ENCODE results near the gene AXIN2. TPM values are rescaled to one million over a fixed set of nuclear protein-coding genes. Genes with fewer than 3 reads are reported as not detected.

Gene AXIN2
- total RNA-seq, 1 donor from 2014 or later = 115 TPM

- H3K9me3 Mint-ChIP-seq = no peaks in the 10 kb centered on the region
- no peak overlapping the region for H3K4me3 Mint-ChIP-seq
- H3K27me3 Mint-ChIP-seq = no peaks in the 10 kb centered on the region
- no peak for DNase-seq (ENCODE audit: extremely low spot score, unreplicated experiment)
- no peak for TF ChIP-seq CTCF (conservative IDR thresholded peaks at IDR 0.05)
- H3K36me3 Mint-ChIP-seq = no peaks in the 10 kb centered on the region
- H3K27ac Mint-ChIP-seq = no peak overlapping the region
- peaks cover 15% of the 10 kb centered on the region for H3K4me1 Mint-ChIP-seq (ENCODE audit: unreplicated experiment)
Observed at GRCh38 chr17:65601145-65601544, 39.7 kb upstream of the AXIN2 start.

- Mint-ChIP-seq H3K36me3 (no peaks in the 10 kb centered on the region), H3K27ac (no peak overlapping the region), H3K27me3 (no peaks in the 10 kb centered on the region), H3K4me1 (ENCODE audit: unreplicated experiment) (peaks cover 15% of the 10 kb centered on the region), H3K4me3 (no peak overlapping the region), H3K9me3 (no peaks in the 10 kb centered on the region)
- no peak for DNase-seq (ENCODE audit: extremely low spot score, unreplicated experiment)
- TF ChIP-seq CTCF (conservative IDR thresholded peaks at IDR 0.05) = no peak
Observed at GRCh38 chr17:65600518-65600917, 39.1 kb upstream of the AXIN2 start.

GRCh38 chr17:65599650-65600049, 38.2 kb upstream of the AXIN2 start:
- Mint-ChIP-seq H3K27ac (no peak overlapping the region), H3K27me3 (no peaks in the 10 kb centered on the region), H3K4me1 (ENCODE audit: unreplicated experiment) (peaks cover 24% of the 10 kb centered on the region), H3K36me3 (no peaks in the 10 kb centered on the region), H3K4me3 (no peak overlapping the region), H3K9me3 (no peaks in the 10 kb centered on the region)
- DNase-seq (ENCODE audit: extremely low spot score, unreplicated experiment) = no peak
- no peak for TF ChIP-seq CTCF (conservative IDR thresholded peaks at IDR 0.05)

GRCh38 chr17:65598746-65599145, 37.3 kb upstream of the AXIN2 start:
- Mint-ChIP-seq H3K4me3 (no peak overlapping the region), H3K4me1 (ENCODE audit: unreplicated experiment) (peaks cover 33% of the 10 kb centered on the region), H3K27ac (no peak overlapping the region), H3K36me3 (no peaks in the 10 kb centered on the region), H3K27me3 (peaks cover 3% of the 10 kb centered on the region), H3K9me3 (no peaks in the 10 kb centered on the region)
- no peak for DNase-seq (ENCODE audit: extremely low spot score, unreplicated experiment)
- TF ChIP-seq CTCF (conservative IDR thresholded peaks at IDR 0.05) = no peak

- no peaks in the 10 kb centered on the region for H3K9me3 Mint-ChIP-seq
- H3K4me1 Mint-ChIP-seq (ENCODE audit: unreplicated experiment) = peaks cover 31% of the 10 kb centered on the region
- no peaks in the 10 kb centered on the region for H3K36me3 Mint-ChIP-seq
- peak overlapping the region; percentile 74 for H3K4me3 Mint-ChIP-seq
- H3K27ac Mint-ChIP-seq = peak overlapping the region; percentile 70
- DNase-seq (ENCODE audit: extremely low spot score, unreplicated experiment) = no peak
- no peak for TF ChIP-seq CTCF (conservative IDR thresholded peaks at IDR 0.05)
- H3K27me3 Mint-ChIP-seq = peaks cover 3% of the 10 kb centered on the region
Observed at GRCh38 chr17:65595071-65595656, 33.7 kb upstream of the AXIN2 start.

All from type B pancreatic cell (in vitro differentiated cells).